Large intestine (tissue), 12 donors: ENCODE data around the gene LARGE2. TPM values are rescaled to one million over a fixed set of nuclear protein-coding genes. Genes with fewer than 3 reads are reported as not detected.

ENCODE experiments used
- DNase-seq, 2 donors: peaks; one replicate each; pipeline versions ENCODE4 v3.0.0 to v3.0.0-alpha.2; 2013
- H3K27ac ChIP-seq: one replicate; pipeline ENCODE4 v1.5.1; 2013; ENCODE audit warnings: low read length
- H3K27me3 ChIP-seq: 2 replicates; pipeline ENCODE4 v1.6.1; 2013; ENCODE audit warnings: low read length; ENCODE audit not compliant: control insufficient read depth, insufficient read depth
- H3K36me3 ChIP-seq: 2 replicates; pipeline ENCODE4 v1.6.1; 2013; ENCODE audit warnings: low read length; ENCODE audit not compliant: control insufficient read depth, insufficient read depth
- H3K4me1 ChIP-seq: one replicate; pipeline ENCODE4 v1.6.1; 2013; ENCODE audit warnings: low read length; ENCODE audit not compliant: control insufficient read depth, insufficient read depth
- H3K4me3 ChIP-seq: one replicate; pipeline ENCODE4 v1.5.1; 2013; ENCODE audit warnings: low read length
- H3K9me3 ChIP-seq: one replicate; pipeline ENCODE4 v1.6.1; 2013; ENCODE audit warnings: mild to moderate bottlenecking, low read depth, low read length, moderate library complexity; ENCODE audit not compliant: control insufficient read depth
- WGBS: methylation state at CpG from one replicate; pipeline ENCODE4 v1.1.5; 2013; ENCODE audit warnings: low lambda C conversion rate; ENCODE audit not compliant: insufficient coverage; 5-methylcytosine and 5-hydroxymethylcytosine counted together
- long read RNA-seq, 11 donors: transcript quantifications; one replicate each; lab custom pipeline, GENCODE V29; 2026
- polyA plus RNA-seq: library from polyadenylated mRNA; unstranded; fragments of 120-200 nt; gene quantifications from one replicate; pipeline ENCODE4 v1.2.1, GENCODE V29; 2013

The LARGE2 gene
- polyA plus RNA-seq: 3.6 TPM
- long read RNA-seq, donor 1: 0 reads
- long read RNA-seq, donor 2: 0 reads
- long read RNA-seq, donor 3: 0 reads
- long read RNA-seq, donor 4: 0 reads
- long read RNA-seq, donor 5, partial matches to known transcripts: 0 of 1 reads
- long read RNA-seq, donor 5, other reads (novel, unspliced or antisense): 0 of 1 reads
- long read RNA-seq, donor 6, partial matches to known transcripts: 0 of 1 reads
- long read RNA-seq, donor 6, other reads (novel, unspliced or antisense): 0 of 1 reads
- long read RNA-seq, donor 7: 0 reads
- long read RNA-seq, donor 8: 0 reads
- long read RNA-seq, donor 9: 0 reads
- long read RNA-seq, donor 10, partial matches to known transcripts: 0 of 1 reads
- long read RNA-seq, donor 10, other reads (novel, unspliced or antisense): 0 of 1 reads
- long read RNA-seq, donor 11: 0 reads

- DNase-seq: peak in 1 of 2 donors; percentile 25
- no peak within 1 kb of the TSS for H3K27ac ChIP-seq
- no CpG with 5 or more reads among the region's 73 CpGs for WGBS
Measured at GRCh38 chr11:45922425-45923082, at the start of gene LARGE2. TSS of gene LARGE2 (plus strand) at chr11:45922656. CDS start at chr11:45922883, 227 bp downstream.

GRCh38 chr11:45876401-45876800 is 46.1 kb upstream of the LARGE2 start:
- no peak for DNase-seq
- WGBS: no CpG with 5 or more reads among the region's 6 CpGs
- peaks cover 79% of the 10 kb centered on the region for H3K36me3 ChIP-seq

More at GRCh38 chr11:45922425-45923082, at the start of gene LARGE2:
- Histone ChIP-seq H3K36me3 (no peaks in the 10 kb centered on the region), H3K27me3 (peaks cover 30% of the 10 kb centered on the region), H3K4me1 (peaks cover 6% of the 10 kb centered on the region), H3K4me3 (peak within 1 kb of the TSS; percentile 19), H3K9me3 (no peaks in the 10 kb centered on the region)

GRCh38 chr11:45877221-45877620 is 45.2 kb upstream of the LARGE2 start:
- WGBS: no CpG with 5 or more reads among the region's 8 CpGs
- H3K27ac ChIP-seq: no peak overlapping the region

More at GRCh38 chr11:45876401-45876800, 46.1 kb upstream of the LARGE2 start:
- Histone ChIP-seq H3K27me3 (no peaks in the 10 kb centered on the region), H3K4me3 (no peak overlapping the region), H3K9me3 (no peaks in the 10 kb centered on the region), H3K27ac (no peak overlapping the region), H3K4me1 (no peaks in the 10 kb centered on the region)

GRCh38 chr11:45877845-45878244 is 44.6 kb upstream of the LARGE2 start:
- no peaks in the 10 kb centered on the region for H3K9me3 ChIP-seq
- no peak overlapping the region for H3K4me3 ChIP-seq
- no peaks in the 10 kb centered on the region for H3K27me3 ChIP-seq
- no CpG with 5 or more reads among the region's 3 CpGs for WGBS
- DNase-seq: no peak
- H3K4me1 ChIP-seq: no peaks in the 10 kb centered on the region
- no peak overlapping the region for H3K27ac ChIP-seq
- H3K36me3 ChIP-seq: peaks cover 79% of the 10 kb centered on the region

More at GRCh38 chr11:45877221-45877620, 45.2 kb upstream of the LARGE2 start:
- Histone ChIP-seq H3K36me3 (peaks cover 79% of the 10 kb centered on the region), H3K4me1 (no peaks in the 10 kb centered on the region), H3K27me3 (no peaks in the 10 kb centered on the region), H3K4me3 (no peak overlapping the region), H3K9me3 (no peaks in the 10 kb centered on the region)
- no peak for DNase-seq

GRCh38 chr11:45879803-45880686 is 42.4 kb upstream of the LARGE2 start:
- DNase-seq: no peak
- H3K27me3 ChIP-seq: peaks cover under 1% of the 10 kb centered on the region
- WGBS: no CpG with 5 or more reads among the region's 7 CpGs
- no peaks in the 10 kb centered on the region for H3K9me3 ChIP-seq
- no peak overlapping the region for H3K27ac ChIP-seq
- peaks cover 68% of the 10 kb centered on the region for H3K36me3 ChIP-seq
- no peak overlapping the region for H3K4me3 ChIP-seq
- H3K4me1 ChIP-seq: peaks cover under 1% of the 10 kb centered on the region

GRCh38 chr11:45880772-45881570 is 41.5 kb upstream of the LARGE2 start:
- Histone ChIP-seq H3K36me3 (peaks cover 59% of the 10 kb centered on the region), H3K9me3 (no peaks in the 10 kb centered on the region), H3K4me1 (peaks cover 5% of the 10 kb centered on the region), H3K4me3 (no peak overlapping the region), H3K27ac (no peak overlapping the region), H3K27me3 (peaks cover 6% of the 10 kb centered on the region)
- DNase-seq: no peak
- WGBS: 100% methylated on average over 1 of the region's 15 CpGs

GRCh38 chr11:45881708-45882368 is 40.6 kb upstream of the LARGE2 start:
- H3K27me3 ChIP-seq: peaks cover 15% of the 10 kb centered on the region
- DNase-seq: no peak
- H3K4me3 ChIP-seq: no peak overlapping the region
- H3K9me3 ChIP-seq: no peaks in the 10 kb centered on the region
- H3K4me1 ChIP-seq: peaks cover 8% of the 10 kb centered on the region
- WGBS: no CpG with 5 or more reads among the region's 6 CpGs
- no peak overlapping the region for H3K27ac ChIP-seq
- peaks cover 51% of the 10 kb centered on the region for H3K36me3 ChIP-seq

GRCh38 chr11:45884596-45885185 is 37.8 kb upstream of the LARGE2 start:
- Histone ChIP-seq H3K4me1 (peaks cover 8% of the 10 kb centered on the region), H3K36me3 (peaks cover 32% of the 10 kb centered on the region), H3K27me3 (peaks cover 24% of the 10 kb centered on the region), H3K27ac (no peak overlapping the region), H3K4me3 (no peak overlapping the region), H3K9me3 (no peaks in the 10 kb centered on the region)
- WGBS: no CpG with 5 or more reads among the region's 10 CpGs
- no peak for DNase-seq
